OCI-LY3 (cell line): Measurements from ENCODE around the gene NR2E1.

ENCODE experiments used
- CTCF ChIP-seq: fragments of 200-600, 300-600 bp; sonication (generic); IDR thresholded peaks from 2 replicates; pipeline ENCODE4 v1.5.1; 2014; ENCODE audit warnings: antibody characterized with exemption, low read length, low read depth
- EZH2phosphoT487 ChIP-seq: fragments of 200-600 bp; shearing (Covaris generic); IDR thresholded peaks from 2 replicates; pipeline ENCODE4 v1.6.1; 2018; ENCODE audit warnings: antibody characterized with exemption, mixed run types, low read depth

- TF ChIP-seq CTCF (no peak), EZH2phosphoT487 (no peak)
Observed at GRCh38 chr6:108180776-108181175, 15.0 kb downstream of the NR2E1 start.
